CD4-positive, alpha-beta T cell treated with Interleukin-4 for 4 hours (primary cell): ENCODE measurements around the gene CCL23.
"Not testable (repeated sequence)": the region's sequence is repeated elsewhere in the genome, so short reads cannot be mapped to it uniquely, and the experiment has no call there.

Experiments
- DNase-seq: peaks from one replicate; pipeline ENCODE4 v3.0.0-alpha.2; 2020

The CCL23 gene

DNA sequence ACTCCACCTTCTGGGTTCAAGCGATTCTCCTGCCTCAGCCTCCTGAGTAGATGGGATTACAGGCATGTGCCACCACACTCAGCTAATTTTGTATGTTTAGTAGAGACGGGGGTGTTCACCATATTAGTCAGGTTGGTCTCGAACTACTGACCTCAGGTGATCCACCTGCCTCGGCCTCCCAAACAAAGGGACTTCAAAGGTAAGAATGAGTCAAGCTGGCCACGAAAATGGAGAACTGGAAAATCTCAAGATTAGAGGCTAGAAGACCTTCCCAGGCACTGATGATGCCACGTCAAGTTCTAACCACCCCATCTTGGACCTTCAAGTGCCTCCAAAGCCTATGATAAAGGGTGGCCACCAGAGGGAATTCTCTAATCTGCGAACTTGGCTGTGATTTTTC, 15.1 kb downstream of the CCL23 start:
- no peak for DNase-seq

DNA sequence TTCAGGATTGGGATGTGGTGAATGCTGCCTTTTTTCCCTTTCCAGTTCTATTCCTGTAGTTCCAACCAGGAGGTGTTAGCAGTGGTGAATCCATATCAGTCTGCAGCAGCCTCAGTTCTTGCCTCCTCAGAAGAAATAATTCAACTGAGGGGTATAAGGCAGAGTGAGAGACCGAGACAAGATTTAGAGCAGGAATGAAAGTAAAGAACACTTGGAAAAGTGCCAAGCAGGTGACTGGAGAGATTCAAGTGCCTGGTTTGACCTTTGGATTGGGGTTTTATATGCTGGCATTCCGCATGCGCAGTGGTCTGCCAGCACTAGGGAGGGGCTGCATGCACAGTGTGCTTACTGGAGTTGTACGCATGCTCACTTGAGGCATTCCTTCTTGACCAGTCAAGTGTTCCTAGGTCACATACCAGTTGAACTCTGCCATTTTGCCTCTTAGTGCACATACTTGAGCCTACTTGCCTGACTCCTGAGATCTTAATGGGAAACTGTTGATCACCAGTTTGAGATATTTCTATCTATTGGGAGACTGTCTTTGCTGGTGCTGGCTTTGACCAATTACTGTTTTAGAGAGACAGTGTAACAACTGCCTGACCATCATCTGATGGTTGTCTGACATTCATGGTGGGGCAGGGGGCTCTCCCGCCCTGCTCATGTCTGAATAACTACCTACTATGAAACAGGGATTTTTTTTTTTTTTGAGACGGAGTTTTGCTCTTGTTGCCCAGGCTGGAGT, 15.7 kb downstream of the CCL23 start:
- no peak for DNase-seq

DNA sequence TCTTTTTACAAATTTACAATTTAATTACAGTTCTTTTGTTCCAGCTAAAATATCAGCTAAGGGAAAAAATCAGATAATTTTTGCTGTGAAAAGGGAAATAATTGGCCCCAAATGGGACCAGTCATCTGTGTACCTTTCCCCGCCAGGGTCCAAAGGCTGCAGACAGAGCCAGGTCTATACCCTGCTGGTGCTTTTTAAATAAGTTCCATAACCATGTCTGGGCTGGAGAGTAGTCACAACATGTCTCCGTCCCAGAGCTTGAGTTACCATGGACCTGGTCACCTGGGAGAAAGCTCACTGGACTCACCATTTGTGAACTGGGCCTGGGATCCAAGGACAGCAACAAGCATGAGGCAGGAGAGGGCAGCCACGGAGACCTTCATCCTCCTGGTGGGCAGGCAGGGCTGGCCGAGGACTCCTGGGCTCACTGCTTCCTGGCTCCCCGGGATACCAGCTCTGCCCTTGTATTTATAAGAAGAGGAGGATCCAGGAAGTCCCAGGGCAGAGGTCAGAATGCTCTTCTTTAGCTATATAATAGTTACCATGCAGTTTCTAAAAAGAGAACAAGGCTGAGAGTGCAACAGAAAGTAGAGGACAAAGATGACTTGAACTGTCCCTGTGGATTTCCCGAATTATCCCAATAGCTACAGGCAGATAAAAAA, 16.5 kb downstream of the CCL23 start, which contains the start of gene CCL15:
Gene CCL15 (minus strand): TSS at position 444 of the 662 bp plus-strand sequence. CDS start 61 bp downstream, at position 383.
- no peak for DNase-seq

DNA sequence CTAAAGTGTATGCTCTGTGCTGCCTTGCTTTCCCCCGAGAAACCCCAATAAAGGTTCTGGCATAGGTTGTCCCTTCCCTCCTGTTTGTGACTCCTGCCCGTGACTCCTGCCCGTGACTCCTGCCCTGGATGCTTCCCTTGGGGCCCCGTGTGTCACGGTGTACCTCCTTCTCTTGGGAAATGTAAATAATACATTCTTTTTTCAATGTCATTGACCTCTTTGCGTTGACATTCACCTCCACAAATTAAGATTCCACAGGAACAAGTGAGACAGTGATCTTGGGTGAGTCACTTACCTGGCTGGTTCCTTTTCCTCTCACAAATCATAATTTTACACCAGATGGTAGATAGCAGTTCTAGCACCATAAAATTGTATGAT, 17.1 kb downstream of the CCL23 start:
- no peak for DNase-seq

DNA sequence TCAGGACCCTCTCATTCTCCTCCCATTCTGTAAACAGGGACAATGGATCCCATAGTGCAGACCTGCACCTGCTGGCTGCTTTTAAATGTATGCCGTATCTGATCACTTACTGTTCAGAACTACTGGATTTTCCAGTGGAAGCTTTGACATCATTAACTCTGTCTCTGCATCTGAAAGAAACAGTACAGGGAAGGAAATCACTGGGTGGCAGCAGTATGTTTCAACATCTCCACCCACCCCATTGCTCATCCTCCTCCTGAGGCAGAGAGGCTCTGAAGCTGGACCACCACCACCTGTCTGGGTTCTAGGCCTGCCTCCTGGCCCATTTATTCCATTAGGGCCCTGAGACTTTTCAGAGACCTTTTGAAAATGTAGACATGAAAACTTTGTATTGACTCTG, 19.0 kb downstream of the CCL23 start:
- DNase-seq, result no peak

DNA sequence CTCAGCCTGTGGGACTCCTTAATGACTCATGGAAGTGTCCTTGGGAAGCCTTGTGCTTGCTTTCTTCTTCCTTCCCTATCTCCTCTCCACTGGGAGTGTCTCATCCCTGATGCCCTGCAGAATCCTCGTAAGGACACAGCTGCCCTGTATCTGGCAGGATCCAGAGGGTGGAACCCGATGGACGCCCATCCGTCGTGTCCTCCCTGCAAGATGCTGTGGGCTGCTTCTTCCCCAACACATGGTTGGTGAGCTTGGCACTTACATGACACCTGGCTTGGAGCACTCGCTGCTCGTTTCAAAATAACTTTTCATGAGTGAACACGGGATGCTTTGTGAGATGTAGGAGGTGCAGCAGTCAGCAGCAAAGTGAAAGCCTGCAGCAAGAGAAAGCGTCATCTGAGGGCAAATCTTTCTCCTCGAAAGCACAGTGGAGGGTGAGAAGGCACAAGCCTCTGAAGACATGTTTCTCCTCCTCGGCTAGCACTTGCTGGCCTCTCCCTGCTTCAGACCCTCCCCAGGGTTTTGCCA, 19.7 kb downstream of the CCL23 start:
- DNase-seq, result no peak

DNA sequence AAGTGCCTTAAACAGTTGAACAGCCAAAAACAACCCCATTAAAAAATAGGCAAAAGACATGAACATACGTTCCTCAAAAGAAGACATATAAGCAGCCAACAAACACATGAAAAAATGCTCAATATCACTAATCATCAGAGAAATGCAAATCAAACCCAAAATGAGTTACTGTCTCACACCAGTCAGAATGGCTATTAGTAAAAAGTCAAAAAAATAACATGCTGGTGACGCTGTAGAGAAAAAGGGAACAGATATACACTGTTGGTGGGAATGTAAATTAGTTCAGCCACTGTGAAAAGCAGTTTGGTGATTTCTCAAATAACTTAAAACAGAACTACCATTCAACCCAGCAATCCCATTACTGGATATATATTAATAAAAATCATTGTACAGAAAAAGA, 22.4 kb downstream of the CCL23 start:
- not testable (repeated sequence) for DNase-seq

DNA sequence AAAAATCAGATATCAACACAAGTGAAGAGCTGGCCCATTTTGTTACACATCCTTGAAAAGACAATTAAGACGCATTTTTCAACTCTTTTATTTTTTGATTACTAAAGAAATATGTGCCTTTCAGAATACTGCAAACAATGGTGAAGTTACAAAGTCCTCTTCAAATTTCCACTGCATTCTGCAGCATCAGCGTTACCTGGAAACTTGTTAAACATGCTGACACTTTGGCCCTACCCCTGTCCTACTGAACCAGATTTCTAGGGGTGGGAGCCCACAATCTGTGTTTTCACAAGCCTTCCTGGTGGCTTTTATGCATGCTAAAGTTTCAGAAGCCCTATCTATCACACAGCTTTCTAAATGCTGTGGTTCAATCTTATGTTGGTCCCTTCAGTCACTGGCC, 26.7 kb downstream of the CCL23 start:
- no peak for DNase-seq

DNA sequence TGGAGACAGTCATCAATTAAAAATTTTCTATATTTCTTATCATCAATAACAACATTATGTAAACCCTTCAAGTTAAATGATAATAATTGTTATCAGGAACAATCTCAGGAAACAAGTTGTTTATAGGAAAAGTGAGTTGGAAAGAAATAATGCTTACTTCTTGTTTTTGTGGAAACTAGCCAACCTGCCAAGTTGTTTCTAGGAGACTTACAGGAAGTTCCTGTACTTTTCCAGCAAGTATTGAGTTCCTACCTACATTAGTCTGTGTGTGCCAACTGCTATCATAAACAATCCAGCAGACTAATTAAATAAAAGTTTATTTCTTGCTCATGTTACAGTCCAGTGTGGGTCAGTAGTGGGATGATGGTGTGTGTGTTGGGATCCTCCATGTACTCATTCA, 29.6 kb downstream of the CCL23 start:
- DNase-seq, result no peak

DNA sequence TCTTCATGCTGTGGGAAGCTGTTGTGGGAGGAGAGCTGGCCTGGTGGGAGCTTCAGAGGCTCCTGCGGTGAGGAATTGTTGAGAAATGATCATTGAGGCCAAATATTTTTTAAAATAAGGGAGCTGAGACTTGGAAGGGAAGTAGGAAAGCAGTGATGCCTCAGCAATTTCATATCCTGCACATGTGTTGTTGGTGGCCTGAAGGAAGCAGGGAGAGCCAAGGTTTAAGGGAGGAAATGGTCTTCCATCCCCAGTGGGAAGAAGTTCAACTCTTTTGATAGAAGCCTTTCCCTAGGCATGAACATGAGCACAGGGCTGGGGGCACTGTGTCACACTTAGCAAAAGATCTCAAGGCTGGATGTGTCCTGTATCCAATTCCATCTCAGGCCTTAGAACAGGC, 31.1 kb downstream of the CCL23 start, which contains the start of gene CCL14:
Gene CCL14 (minus strand): TSS at position 87 of the 400 bp plus-strand sequence. CDS start 80 bp downstream, at position 7.
- DNase-seq, result no peak

DNA sequence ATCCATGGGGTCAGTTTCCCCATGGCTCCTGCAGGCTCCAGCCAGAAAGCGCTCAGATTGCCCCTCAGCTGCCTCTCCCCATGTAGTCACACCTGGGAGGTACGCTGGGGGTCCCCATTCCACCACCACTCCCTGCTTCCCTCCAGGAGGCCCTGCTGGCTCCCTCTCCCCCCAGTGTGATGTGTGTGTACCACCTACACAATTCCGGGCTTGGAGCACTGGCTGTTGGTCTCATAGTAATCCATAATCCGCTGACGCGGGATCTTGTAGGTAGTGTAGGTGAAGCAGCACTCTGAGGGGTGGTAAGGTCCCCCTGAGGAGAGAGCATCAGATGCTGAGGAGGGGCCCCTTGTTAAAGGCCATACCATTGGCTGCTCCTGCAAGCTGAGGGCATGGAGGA, 33.6 kb downstream of the CCL23 start:
- DNase-seq, result no peak

DNA sequence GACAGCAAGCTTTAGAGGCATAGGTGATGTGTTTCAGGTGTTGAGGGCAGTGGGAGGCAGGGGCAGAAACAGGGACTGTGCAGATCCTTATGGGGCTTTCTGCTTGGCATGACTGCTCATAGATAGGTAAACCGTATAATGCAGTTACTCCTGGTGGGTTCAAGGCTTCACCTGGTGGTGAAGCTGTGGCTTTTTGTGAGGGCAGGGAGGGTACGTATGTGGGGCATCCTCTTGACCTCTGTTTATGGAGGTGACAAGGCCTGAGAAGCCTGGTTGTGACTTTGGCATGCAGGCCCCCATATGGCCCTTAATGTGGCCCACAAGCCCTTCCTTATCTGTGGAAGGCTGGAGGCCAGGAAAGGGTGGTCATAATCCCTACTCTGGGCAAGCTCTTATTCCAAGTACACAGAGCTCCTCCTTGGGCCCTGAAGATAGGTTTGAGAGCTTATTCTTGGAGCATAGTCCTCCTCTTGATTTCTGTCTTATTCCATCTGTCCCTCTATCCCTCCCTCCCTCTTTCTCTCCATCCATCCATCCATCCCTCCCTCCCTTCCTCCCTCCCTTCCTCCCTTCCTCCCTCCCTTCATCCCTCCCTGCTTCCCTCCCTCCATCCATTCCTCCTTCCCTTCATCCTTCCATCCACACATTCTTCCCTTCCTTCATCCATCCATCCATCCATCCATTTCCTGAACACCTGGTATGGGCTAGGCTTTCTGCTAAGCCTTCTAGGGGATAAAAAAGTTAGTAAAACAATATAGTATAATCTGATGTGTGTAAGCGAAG, 35.2 kb downstream of the CCL23 start:
- DNase-seq, result no peak

DNA sequence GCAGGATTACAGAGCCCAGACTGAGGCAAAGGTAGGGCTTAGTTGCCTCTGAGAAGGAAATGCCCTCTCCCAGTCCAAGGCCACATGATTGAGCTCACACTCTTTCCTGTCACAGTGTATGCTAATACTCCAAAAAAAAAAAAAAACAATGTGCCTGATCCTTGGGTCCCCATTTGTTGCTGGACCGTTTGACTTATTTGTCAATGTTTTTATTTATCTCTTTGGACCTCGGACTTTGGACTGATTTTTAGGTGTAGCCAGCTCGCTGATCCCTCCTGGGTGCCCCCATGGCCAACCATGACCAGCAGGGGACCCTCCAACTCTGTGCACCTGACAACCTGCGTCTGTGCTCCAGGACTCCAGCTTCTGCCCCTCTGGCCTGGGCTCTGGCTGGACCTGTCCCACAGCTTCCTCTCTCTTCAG, 35.9 kb downstream of the CCL23 start:
- DNase-seq, result no peak

DNA sequence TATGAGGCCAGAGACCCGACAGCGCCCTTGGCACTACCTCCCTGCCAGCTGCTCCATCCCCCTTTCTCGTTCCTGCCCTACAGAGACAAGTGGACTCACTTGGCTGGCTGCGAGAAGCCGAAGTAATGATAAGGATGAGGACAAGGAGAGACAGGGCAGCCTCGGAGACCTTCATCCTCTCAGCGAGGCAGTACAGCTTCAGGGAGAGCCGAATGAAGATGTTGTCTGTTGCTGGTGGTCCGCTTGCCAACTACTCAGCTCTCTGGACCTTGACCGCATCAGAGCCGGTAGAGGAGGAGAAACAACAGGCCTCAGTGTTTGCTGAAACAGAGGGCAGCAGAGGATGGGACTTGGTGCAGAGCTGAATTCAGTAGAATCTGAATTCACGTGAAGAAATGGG, 36.5 kb downstream of the CCL23 start, which contains the start of gene CCL16:
Gene CCL16 (minus strand): TSS at position 252 of the 400 bp plus-strand sequence. CDS start 77 bp downstream, at position 175.
- DNase-seq, result no peak

DNA sequence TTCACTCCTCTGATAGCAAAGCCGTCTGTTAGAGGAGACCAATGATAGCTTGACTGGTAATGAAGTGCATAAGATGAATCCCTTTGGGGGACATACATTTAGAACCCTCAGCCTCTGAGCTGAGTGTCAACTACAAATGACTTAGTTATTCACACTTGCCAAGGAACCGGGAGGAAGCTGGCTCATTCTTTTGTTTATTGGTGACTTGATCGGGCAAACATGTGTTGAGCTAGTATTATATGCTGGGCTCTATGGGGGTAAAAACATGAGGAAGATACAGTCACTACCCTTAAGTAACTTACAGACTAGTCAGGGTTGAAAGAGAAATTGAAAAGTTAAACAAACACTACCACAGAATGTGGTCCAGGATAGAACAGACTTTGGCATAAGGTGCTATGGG, 39.4 kb downstream of the CCL23 start:
- no peak for DNase-seq

DNA sequence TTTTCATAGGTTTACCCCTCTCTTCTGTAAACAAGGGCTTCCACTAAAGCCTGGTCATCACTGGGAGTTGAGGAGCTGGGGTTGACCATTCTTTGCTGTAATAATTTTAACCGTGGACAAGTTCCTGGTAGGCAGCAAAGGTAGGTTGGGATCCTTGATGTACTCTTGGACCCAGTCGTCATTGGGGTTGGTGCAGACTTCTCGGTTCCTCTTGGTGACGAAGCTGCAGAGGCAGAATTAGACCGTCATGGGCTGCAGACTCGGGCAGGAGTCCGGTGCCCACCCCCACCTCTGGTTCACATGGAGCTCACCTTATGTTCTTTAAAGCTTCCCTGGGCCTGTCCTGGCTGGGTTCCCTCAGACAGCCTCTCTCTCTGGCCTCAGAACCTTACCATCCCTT, 40.3 kb downstream of the CCL23 start:
- DNase-seq, result no peak

DNA sequence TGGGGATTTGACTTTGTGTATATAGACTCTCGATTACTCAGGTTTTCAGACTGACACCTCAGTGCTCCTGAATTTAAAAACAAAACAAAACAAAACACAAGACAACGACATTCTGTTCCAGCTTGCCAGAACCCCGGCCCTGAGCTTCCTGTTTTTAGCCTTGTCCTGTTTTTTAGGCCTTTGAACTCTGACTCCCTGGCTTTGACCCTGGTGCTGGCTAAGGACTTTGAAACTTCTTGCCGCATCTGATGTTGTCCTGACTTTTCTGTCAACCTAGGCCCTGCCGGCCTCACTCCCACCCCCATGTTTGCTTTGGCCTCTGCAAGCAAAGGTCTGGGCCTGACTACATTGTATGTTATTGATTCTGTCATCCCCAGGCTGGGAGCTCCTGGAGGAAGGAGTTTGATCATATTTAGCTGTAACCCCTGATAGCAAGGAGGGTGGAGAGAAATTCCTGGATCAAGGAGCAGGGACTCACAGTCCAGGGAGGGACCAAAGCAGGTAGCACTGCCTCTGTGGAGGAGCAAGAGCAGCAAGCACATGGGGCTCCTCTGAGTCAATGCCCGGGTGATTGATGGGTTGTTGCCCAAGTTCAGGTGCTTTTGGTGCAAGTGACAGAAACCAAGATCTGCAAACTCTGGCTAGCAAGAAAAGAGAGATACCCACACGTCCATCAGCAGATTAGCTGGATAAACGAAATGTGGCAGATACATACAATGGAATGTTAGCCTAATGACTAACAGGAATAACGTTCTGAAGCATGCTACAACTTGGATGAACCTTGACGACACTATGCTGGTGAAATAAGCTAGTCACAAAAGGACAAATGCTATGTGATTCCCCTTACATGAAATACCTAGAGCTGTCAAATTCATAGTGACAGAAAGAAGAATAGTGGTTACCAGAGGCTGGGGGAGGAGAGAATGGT, 44.2 kb downstream of the CCL23 start:
- DNase-seq, result no peak

DNA sequence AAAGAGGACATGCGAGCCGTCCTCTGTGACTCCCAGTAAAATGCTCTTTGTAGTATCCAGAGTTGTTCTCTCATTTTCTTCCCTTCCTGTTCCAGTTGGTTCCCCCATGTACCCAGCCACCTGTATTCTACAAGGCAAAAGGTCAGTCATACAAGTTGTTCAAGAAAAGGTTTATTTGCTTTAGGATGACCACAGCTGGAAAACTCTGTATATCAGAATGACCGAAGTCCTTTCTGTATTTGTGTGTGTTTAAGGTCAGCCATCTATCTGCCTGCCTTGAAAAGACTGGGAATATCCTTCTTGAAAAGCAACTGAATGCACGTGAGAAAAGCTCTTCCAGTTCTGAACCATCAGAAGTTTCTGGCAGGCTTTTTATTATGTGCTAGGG, 44.8 kb downstream of the CCL23 start:
- no peak for DNase-seq

DNA sequence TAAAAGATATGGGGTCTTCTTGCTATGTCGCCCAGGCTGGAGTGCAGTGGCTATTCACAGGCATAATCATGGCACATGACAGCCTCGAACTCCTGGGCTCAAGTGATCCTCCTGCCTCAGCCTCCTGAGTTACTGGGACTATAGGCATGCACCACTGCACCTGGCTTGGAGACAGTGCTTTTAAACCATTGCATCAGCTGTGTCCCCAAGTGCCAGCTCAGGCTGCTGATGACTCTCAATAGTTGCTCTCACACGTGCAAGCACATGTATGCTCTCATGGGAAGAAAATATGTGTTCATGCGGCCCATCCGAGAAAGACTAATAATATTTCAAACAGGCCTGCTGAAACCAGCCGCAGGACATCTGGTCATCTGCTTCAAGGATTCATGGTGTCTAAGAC, 45.2 kb downstream of the CCL23 start:
- DNase-seq, result no peak

DNA sequence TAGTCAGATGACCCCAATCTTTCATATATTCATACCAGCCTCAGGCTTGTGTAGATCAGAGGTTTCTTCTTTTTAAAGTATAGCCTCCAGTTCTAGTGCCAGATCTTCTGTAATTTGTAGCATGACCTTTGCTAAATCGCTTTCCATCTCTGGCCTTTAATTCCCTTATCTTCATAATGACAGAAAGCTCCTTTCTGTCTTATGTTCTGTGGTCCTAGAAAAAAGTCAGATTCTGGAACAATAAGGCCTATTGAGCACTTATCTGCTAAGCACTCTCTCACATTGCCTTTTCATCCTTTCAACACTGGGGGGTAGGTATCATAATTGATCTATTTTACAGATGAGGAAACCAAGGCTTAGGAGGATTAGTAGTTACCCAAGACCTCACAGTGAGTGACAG, 45.7 kb downstream of the CCL23 start:
- no peak for DNase-seq

DNA sequence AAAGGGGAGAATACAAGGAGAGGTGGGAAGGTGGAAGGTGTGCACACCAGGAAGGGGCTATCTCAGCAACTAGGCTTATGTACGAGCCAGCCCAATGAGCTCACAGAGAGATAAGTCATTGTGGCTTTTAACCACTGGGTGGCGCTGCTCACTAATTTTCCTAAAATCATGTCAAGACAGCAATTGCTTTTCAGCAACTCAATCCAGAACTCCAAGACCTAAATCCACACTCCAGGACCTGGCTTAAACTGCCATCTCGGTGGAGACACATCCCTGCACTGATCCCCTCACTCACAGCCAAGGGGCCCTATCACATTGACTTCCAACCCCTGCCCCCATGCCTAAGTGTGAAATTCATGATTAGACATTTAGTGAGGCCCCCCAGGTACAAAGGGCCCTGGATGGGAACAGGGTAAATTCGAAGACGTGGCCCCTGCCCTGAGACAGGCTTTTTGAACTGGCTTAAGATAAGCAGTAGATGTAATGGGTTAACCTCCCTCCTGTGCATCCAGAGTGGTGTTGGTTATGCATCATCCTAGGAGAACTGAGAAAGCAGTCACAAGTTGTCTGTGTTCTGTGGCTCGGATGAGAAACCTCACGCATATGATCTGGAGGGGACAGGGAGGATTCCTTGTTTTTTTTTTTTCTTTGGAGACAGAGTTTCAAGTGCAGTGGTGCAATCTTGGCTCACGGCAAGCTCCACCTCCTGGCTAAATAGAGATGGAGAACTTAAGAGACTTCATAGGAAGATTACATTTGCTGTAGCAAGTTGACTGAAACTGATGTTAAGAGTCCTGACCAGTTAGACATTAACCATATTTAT, 48.0 kb downstream of the CCL23 start:
- peak; percentile 76 for DNase-seq
